ENCODE measurements around the gene PIK3R4.

DNA sequence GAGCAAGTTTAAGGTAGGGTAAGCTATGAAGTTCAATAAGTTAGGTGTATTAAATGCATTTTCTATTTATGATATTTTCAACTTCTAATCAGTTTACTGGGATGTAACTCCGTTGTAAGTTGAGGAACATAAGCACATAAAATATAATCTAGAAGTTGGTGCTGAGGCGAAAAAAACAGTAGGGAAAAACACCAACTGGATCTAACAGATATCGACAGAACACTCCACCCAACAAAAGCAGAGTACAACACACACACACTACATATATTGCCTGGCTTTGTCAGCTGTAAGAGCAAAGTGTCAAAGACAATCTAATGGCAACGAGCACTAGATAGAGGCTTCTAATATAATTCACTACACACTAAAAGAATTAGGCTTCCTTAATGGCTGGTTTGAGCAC, 8.4 kb downstream of the PIK3R4 start:
- TF ChIP-seq, protein P1, sequence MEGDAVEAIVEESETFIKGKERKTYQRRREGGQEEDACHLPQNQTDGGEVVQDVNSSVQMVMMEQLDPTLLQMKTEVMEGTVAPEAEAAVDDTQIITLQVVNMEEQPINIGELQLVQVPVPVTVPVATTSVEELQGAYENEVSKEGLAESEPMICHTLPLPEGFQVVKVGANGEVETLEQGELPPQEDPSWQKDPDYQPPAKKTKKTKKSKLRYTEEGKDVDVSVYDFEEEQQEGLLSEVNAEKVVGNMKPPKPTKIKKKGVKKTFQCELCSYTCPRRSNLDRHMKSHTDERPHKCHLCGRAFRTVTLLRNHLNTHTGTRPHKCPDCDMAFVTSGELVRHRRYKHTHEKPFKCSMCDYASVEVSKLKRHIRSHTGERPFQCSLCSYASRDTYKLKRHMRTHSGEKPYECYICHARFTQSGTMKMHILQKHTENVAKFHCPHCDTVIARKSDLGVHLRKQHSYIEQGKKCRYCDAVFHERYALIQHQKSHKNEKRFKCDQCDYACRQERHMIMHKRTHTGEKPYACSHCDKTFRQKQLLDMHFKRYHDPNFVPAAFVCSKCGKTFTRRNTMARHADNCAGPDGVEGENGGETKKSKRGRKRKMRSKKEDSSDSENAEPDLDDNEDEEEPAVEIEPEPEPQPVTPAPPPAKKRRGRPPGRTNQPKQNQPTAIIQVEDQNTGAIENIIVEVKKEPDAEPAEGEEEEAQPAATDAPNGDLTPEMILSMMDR (IDR thresholded peaks at IDR 0.05), result no peak
- TF ChIP-seq POLR2A (IDR thresholded peaks at IDR 0.05), result no peak
- TF ChIP-seq POLR2AphosphoS5 (IDR thresholded peaks at IDR 0.05), result no peak
- TF ChIP-seq EP300 (IDR thresholded peaks at IDR 0.05; ENCODE audit: low read depth), result no peak
